WTC11 (cell line): ENCODE data around the gene BCAS1.

Source experiments
- FOXP1 ChIP-seq: sonication (generic); formaldehyde crosslinking; IDR thresholded peaks from 2 replicates; pipeline ENCODE4 v1.8.0; 2022; ENCODE audit warnings: missing genetic modification reagents, mild to moderate bottlenecking, moderate library complexity, borderline replicate concordance
- KAT7 ChIP-seq: sonication (generic); formaldehyde crosslinking; IDR thresholded peaks from 2 replicates; pipeline ENCODE4 v1.8.1; 2023; ENCODE audit warnings: missing genetic modification reagents, mild to moderate bottlenecking, borderline replicate concordance
- ZNF232 ChIP-seq: sonication (generic); formaldehyde crosslinking; IDR thresholded peaks from 2 replicates; pipeline ENCODE4 v1.8.0; 2022; ENCODE audit warnings: mild to moderate bottlenecking, missing genetic modification reagents
- TF ChIP-seq, protein P1 (sequence below): fragments of 200-600 bp; IDR thresholded peaks from 2 replicates; pipeline ENCODE4 v1.8.0; 2022; ENCODE audit warnings: antibody characterized with exemption
- TF ChIP-seq, protein P2 (sequence below): sonication (generic); formaldehyde crosslinking; conservative IDR thresholded peaks from 2 replicates; pipeline ENCODE4 v1.8.1; 2022; ENCODE audit warnings: mild to moderate bottlenecking, missing genetic modification reagents

DNA sequence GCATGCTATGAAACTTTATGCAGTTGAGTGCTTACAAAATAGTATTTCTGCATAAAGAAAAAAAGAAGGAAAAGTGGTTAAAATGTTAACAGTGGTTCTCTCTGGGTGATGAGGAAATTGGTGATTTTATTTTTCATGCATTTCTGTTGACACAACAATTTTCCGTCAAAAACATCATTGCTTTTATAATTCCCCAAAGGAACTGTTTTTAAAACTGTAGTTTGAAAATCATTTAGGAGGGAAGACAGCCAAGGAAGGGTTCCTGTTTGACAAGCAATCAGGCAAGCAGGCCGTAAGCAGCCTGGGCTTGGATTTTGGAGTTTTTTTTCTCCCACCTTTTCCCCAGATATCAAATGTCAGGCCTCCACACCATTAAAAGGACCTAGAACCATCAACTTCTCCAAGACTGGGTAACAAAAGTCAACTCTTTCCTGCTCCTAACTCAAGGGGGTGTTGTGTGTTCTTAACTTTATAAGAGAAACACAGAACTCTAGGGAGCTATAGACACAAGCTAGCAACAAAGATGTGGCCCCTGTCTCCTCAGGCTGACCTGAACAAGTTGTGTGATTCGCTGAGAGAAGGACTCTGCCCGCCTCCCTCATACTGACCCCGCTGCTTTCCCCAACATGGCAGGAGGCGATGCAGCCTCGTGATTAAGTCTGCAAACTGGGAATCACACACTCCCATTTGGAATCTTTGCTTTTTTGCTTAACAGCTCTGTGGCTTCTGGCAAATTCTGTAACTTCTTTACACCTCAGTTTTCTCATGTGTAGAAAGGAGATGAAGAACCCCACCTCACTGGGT is 146.6 kb downstream of the BCAS1 start:
- TF ChIP-seq, protein P1, sequence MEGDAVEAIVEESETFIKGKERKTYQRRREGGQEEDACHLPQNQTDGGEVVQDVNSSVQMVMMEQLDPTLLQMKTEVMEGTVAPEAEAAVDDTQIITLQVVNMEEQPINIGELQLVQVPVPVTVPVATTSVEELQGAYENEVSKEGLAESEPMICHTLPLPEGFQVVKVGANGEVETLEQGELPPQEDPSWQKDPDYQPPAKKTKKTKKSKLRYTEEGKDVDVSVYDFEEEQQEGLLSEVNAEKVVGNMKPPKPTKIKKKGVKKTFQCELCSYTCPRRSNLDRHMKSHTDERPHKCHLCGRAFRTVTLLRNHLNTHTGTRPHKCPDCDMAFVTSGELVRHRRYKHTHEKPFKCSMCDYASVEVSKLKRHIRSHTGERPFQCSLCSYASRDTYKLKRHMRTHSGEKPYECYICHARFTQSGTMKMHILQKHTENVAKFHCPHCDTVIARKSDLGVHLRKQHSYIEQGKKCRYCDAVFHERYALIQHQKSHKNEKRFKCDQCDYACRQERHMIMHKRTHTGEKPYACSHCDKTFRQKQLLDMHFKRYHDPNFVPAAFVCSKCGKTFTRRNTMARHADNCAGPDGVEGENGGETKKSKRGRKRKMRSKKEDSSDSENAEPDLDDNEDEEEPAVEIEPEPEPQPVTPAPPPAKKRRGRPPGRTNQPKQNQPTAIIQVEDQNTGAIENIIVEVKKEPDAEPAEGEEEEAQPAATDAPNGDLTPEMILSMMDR: no peak
- TF ChIP-seq ZNF232 (CRISPR knock-in tag) (no peak), KAT7 (CRISPR knock-in tag) (no peak), FOXP1 (CRISPR knock-in tag) (no peak)
- TF ChIP-seq, protein P2, sequence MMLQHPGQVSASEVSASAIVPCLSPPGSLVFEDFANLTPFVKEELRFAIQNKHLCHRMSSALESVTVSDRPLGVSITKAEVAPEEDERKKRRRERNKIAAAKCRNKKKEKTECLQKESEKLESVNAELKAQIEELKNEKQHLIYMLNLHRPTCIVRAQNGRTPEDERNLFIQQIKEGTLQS (CRISPR knock-in tag): no peak
